Measurements from ENCODE around the gene PRR23E. TPM values are rescaled to one million over a fixed set of nuclear protein-coding genes. Genes with fewer than 3 reads are reported as not detected.

The PRR23E gene
- total RNA-seq, 2 experiments from 2014 or later, result not detected

DNA sequence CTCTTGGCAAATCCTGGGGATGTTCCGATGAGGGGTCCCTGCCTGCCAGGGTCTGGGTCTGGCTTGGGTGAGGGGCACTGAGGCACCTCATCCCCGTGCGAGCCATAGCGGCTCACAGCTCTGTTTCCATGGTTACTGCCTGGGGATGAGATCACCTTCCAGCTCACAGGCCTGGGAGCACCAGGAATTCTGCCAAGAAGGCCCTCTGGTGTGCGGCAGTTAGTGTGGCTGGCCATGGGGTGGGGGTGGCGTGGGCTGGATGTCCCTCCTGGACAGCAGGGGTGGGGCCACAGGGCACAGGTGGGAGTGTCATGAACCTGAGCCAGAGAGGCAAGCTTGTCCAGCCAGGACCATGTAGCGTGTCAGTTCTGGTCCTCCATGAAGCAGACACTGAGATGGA is 22.1 kb upstream of the PRR23E start:
- no peaks in the 10 kb centered on the region for H3K4me1 ChIP-seq (ENCODE audit: insufficient read depth, low read length, poor library complexity, severe bottlenecking)
- H3K4me3 ChIP-seq (ENCODE audit: low read depth, low read length, poor library complexity, severe bottlenecking), result no peak overlapping the region
- BruUV-seq (replicated peaks), result no TSS peak
- intact Hi-C loops (cut with micrococcal nuclease; ENCODE audit: unreplicated experiment), result no loop called here
- H3K79me2 ChIP-seq (ENCODE audit: insufficient read depth, low read depth, low read length), result no peaks in the 10 kb centered on the region
- no peak overlapping the region for H3K4me2 ChIP-seq (ENCODE audit: low read length)
- H3K27ac ChIP-seq (ENCODE audit: low read depth, low read length, poor library complexity, severe bottlenecking), result no peak overlapping the region
- DNase-seq (ENCODE audit: low spot score), result no peak
- no peaks in the 10 kb centered on the region for H3K36me3 ChIP-seq (ENCODE audit: insufficient read depth, low read length)
- TF ChIP-seq, protein P1, sequence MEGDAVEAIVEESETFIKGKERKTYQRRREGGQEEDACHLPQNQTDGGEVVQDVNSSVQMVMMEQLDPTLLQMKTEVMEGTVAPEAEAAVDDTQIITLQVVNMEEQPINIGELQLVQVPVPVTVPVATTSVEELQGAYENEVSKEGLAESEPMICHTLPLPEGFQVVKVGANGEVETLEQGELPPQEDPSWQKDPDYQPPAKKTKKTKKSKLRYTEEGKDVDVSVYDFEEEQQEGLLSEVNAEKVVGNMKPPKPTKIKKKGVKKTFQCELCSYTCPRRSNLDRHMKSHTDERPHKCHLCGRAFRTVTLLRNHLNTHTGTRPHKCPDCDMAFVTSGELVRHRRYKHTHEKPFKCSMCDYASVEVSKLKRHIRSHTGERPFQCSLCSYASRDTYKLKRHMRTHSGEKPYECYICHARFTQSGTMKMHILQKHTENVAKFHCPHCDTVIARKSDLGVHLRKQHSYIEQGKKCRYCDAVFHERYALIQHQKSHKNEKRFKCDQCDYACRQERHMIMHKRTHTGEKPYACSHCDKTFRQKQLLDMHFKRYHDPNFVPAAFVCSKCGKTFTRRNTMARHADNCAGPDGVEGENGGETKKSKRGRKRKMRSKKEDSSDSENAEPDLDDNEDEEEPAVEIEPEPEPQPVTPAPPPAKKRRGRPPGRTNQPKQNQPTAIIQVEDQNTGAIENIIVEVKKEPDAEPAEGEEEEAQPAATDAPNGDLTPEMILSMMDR (conservative IDR thresholded peaks at IDR 0.05; ENCODE audit: low read length), result no peak
- no peak for TF ChIP-seq EZH2phosphoT487 (IDR thresholded peaks at IDR 0.05; ENCODE audit: borderline replicate concordance, low read depth, low read length)
- POLR2A ChIA-PET, result interaction anchor here (0.7 kb wide), 1 partner anchor 150 kb away, joined by 3 read pairs; no protein-coding TSS in a partner anchor
- H4K20me1 ChIP-seq (ENCODE audit: insufficient read depth, low read length), result no peaks in the 10 kb centered on the region
- no peaks in the 10 kb centered on the region for H3K9me3 ChIP-seq (ENCODE audit: low read length)
- CTCF ChIA-PET (ENCODE audit: unreplicated experiment), result no interaction called here
- H3K9me2 ChIP-seq (ENCODE audit: insufficient read depth, low read length), result no peaks in the 10 kb centered on the region
- no peak overlapping the region for H2AFZ ChIP-seq (ENCODE audit: low read length)

DNA sequence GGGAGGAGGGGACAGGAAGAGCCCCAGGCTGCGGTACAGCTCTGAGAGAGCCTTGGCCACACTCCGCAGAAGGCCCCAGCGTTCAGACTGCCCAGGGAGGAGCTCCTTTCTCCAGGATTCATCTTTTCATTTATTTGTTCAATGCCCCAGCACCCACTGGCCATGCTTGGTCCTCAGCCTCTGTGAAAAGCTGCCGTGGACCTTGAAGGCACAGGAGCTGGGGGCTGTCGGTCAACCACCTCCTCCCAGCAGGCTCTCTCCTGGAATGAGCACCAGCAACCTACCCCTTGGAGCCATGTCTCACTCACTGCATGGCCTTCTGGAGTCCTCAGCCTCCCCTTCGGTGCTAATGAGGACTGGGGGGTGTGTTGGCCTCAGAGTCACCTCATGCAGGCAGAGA is 21.6 kb upstream of the PRR23E start:
- H3K36me3 ChIP-seq (ENCODE audit: insufficient read depth, low read length), result no peaks in the 10 kb centered on the region
- DNase-seq (ENCODE audit: low spot score), result no peak
- no peak overlapping the region for H2AFZ ChIP-seq (ENCODE audit: low read length)
- no peak overlapping the region for H3K4me3 ChIP-seq (ENCODE audit: low read depth, low read length, poor library complexity, severe bottlenecking)
- TF ChIP-seq EZH2phosphoT487 (IDR thresholded peaks at IDR 0.05; ENCODE audit: borderline replicate concordance, low read depth, low read length), result no peak
- TF ChIP-seq, protein P1 (conservative IDR thresholded peaks at IDR 0.05; ENCODE audit: low read length), result no peak
- H4K20me1 ChIP-seq (ENCODE audit: insufficient read depth, low read length), result no peaks in the 10 kb centered on the region
- no peaks in the 10 kb centered on the region for H3K4me1 ChIP-seq (ENCODE audit: insufficient read depth, low read length, poor library complexity, severe bottlenecking)
- POLR2A ChIA-PET, result no interaction called here
- no peak overlapping the region for H3K27ac ChIP-seq (ENCODE audit: low read depth, low read length, poor library complexity, severe bottlenecking)
- H3K4me2 ChIP-seq (ENCODE audit: low read length), result no peak overlapping the region
- intact Hi-C loops (cut with micrococcal nuclease; ENCODE audit: unreplicated experiment), result no loop called here
- no TSS peak for BruUV-seq (replicated peaks)
- CTCF ChIA-PET (ENCODE audit: unreplicated experiment), result no interaction called here
- no peaks in the 10 kb centered on the region for H3K9me2 ChIP-seq (ENCODE audit: insufficient read depth, low read length)
- H3K79me2 ChIP-seq (ENCODE audit: insufficient read depth, low read depth, low read length), result no peaks in the 10 kb centered on the region
- no peaks in the 10 kb centered on the region for H3K9me3 ChIP-seq (ENCODE audit: low read length)

DNA sequence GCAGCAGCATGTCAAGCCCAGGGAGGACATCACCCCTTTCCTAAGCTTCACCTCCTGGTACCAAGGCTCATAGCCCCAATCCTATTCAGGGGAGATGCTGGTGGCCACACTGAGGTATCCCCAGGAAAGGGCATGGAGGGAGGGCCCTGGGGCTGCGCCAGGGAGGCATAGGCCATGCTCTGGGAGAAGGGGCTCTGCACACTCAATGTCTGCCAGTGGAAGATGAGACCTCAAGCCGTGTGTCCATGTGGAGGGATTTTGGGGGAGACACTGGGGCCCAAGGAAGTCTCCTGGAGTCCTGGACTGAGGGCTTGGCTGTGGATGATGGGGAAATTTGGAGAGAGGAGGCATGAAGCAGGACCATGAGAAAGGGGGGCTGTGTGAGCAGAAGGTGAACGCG is 21.2 kb upstream of the PRR23E start:
- POLR2A ChIA-PET, result no interaction called here
- no peak overlapping the region for H3K4me2 ChIP-seq (ENCODE audit: low read length)
- TF ChIP-seq, protein P1 (conservative IDR thresholded peaks at IDR 0.05; ENCODE audit: low read length), result no peak
- TF ChIP-seq EZH2phosphoT487 (IDR thresholded peaks at IDR 0.05; ENCODE audit: borderline replicate concordance, low read depth, low read length), result no peak

More for the DNA sequence above, 21.2 kb upstream of the PRR23E start:
- CTCF ChIA-PET (ENCODE audit: unreplicated experiment), result no interaction called here
- H2AFZ ChIP-seq (ENCODE audit: low read length), result no peak overlapping the region
- no peak for DNase-seq (ENCODE audit: low spot score)
- H3K9me2 ChIP-seq (ENCODE audit: insufficient read depth, low read length), result no peaks in the 10 kb centered on the region
- intact Hi-C loops (cut with micrococcal nuclease; ENCODE audit: unreplicated experiment), result no loop called here
- no peak overlapping the region for H3K27ac ChIP-seq (ENCODE audit: low read depth, low read length, poor library complexity, severe bottlenecking)
- H3K4me3 ChIP-seq (ENCODE audit: low read depth, low read length, poor library complexity, severe bottlenecking), result no peak overlapping the region
- no peaks in the 10 kb centered on the region for H3K9me3 ChIP-seq (ENCODE audit: low read length)
- H4K20me1 ChIP-seq (ENCODE audit: insufficient read depth, low read length), result no peaks in the 10 kb centered on the region
- H3K4me1 ChIP-seq (ENCODE audit: insufficient read depth, low read length, poor library complexity, severe bottlenecking), result no peaks in the 10 kb centered on the region
- no TSS peak for BruUV-seq (replicated peaks)
- H3K79me2 ChIP-seq (ENCODE audit: insufficient read depth, low read depth, low read length), result no peaks in the 10 kb centered on the region
- H3K36me3 ChIP-seq (ENCODE audit: insufficient read depth, low read length), result no peaks in the 10 kb centered on the region
